GM23338 (cell line): ENCODE data around the gene KLHL4. TPM values are rescaled to one million over a fixed set of nuclear protein-coding genes. Genes with fewer than 3 reads are reported as not detected.
"Not testable (repeated sequence)": the region's sequence is repeated elsewhere in the genome, so short reads cannot be mapped to it uniquely, and the experiment has no call there.

ENCODE experiments used
- ATAC-seq: fragments of 200-7000 bp; cut with Tn5 transposase; 3 replicates; pipeline ENCODE4 v1.9.1; 2020
- DNase-seq: peaks from one replicate; pipeline ENCODE4 v3.0.0-alpha.2; 2015; ENCODE audit warnings: low spot score
- H2AFZ ChIP-seq: fragments of 200-600 bp; sonication (generic); 2 replicates; pipeline ENCODE4 v1.8.0; 2016; ENCODE audit warnings: antibody characterized with exemption, mild to moderate bottlenecking, moderate library complexity
- H3F3A ChIP-seq: fragments of 200-600 bp; sonication (generic); replicated peaks from 2 replicates; pipeline ENCODE4 v1.8.0; 2017; ENCODE audit warnings: antibody characterized with exemption, mixed run types, low read depth
- H3K27ac ChIP-seq: fragments of 200-600 bp; sonication (generic); 2 replicates; pipeline ENCODE4 v1.6.1; 2016; ENCODE audit warnings: low read depth
- H3K27me3 ChIP-seq: fragments of 200-600 bp; sonication (generic); 2 replicates; pipeline ENCODE4 v1.8.0; 2016; ENCODE audit warnings: mild to moderate bottlenecking, mixed run types, moderate library complexity; ENCODE audit not compliant: insufficient read depth
- H3K36me3 ChIP-seq: fragments of 200-600 bp; sonication (generic); 2 replicates; pipeline ENCODE4 v1.8.0; 2016; ENCODE audit warnings: mild to moderate bottlenecking; ENCODE audit not compliant: insufficient read depth
- H3K4me1 ChIP-seq: fragments of 200-600 bp; sonication (generic); 2 replicates; pipeline ENCODE4 v1.8.0; 2016; ENCODE audit warnings: mild to moderate bottlenecking, moderate library complexity; ENCODE audit not compliant: insufficient read depth
- H3K4me2 ChIP-seq: fragments of 200-600 bp; sonication (generic); 2 replicates; pipeline ENCODE4 v1.7.1; 2017; ENCODE audit warnings: mixed run types
- H3K4me3 ChIP-seq: fragments of 200-600 bp; sonication (generic); 2 replicates; pipeline ENCODE4 v1.6.1; 2016; ENCODE audit warnings: mixed run types
- H3K79me2 ChIP-seq: fragments of 200-600 bp; sonication (generic); replicated peaks from 2 replicates; pipeline ENCODE4 v1.8.0; 2017; ENCODE audit warnings: mild to moderate bottlenecking; ENCODE audit not compliant: insufficient read depth
- H3K9me2 ChIP-seq: fragments of 200-600 bp; sonication (generic); 2 replicates; pipeline ENCODE4 v1.8.0; 2017; ENCODE audit not compliant: insufficient read depth
- H4K20me1 ChIP-seq: fragments of 200-600 bp; sonication (generic); replicated peaks from 2 replicates; pipeline ENCODE4 v1.8.0; 2017; ENCODE audit warnings: mild to moderate bottlenecking; ENCODE audit not compliant: insufficient read depth
- H3K27ac Mint-ChIP-seq: 2 replicates; pipeline ENCODE4 v1.8.0; 2020; ENCODE audit warnings: inconsistent platforms, mild to moderate bottlenecking, moderate library complexity, mixed read lengths
- H3K27me3 Mint-ChIP-seq: 3 replicates; pipeline ENCODE4 v1.8.0; 2022; ENCODE audit warnings: low read depth, mild to moderate bottlenecking, moderate library complexity, mixed read lengths, inconsistent platforms; ENCODE audit not compliant: insufficient read depth, poor library complexity
- H3K36me3 Mint-ChIP-seq: 3 replicates; pipeline ENCODE4 v1.8.0; 2021; ENCODE audit warnings: low read depth, mild to moderate bottlenecking, inconsistent platforms, moderate library complexity, mixed read lengths
- H3K4me1 Mint-ChIP-seq: 3 replicates; pipeline ENCODE4 v1.8.0; 2020; ENCODE audit warnings: mild to moderate bottlenecking, inconsistent platforms, mixed read lengths
- H3K4me3 Mint-ChIP-seq: 3 replicates; pipeline ENCODE4 v1.8.0; 2021; ENCODE audit warnings: moderate library complexity, mild to moderate bottlenecking, inconsistent platforms, mixed read lengths
- H3K9me3 Mint-ChIP-seq: 3 replicates; pipeline ENCODE4 v1.8.0; 2020; ENCODE audit warnings: moderate library complexity, mild to moderate bottlenecking, inconsistent platforms, mixed read lengths
- CTCF ChIP-seq, 2 experiments: fragments of 200-600 bp in 1 of 2; sonication (generic) in 1 of 2; conservative IDR thresholded peaks; 2 replicates each; pipeline versions ENCODE4 v1.5.1 to v1.6.1; 2016 to 2017; ENCODE audit warnings: antibody characterized with exemption in 2 of 2, low read depth in 2 of 2, mild to moderate bottlenecking in 2 of 2, moderate library complexity in 1 of 2
- ETS1 ChIP-seq: IDR thresholded peaks from 2 replicates; pipeline ENCODE4 v1.6.1; 2016; ENCODE audit warnings: antibody characterized with exemption
- EZH2 ChIP-seq: fragments of 200-600 bp; sonication (generic); IDR thresholded peaks from one replicate; pipeline ENCODE4 v1.8.0; 2017; ENCODE audit warnings: antibody characterized with exemption, mild to moderate bottlenecking, low read depth; ENCODE audit not compliant: unreplicated experiment
- EZH2phosphoT487 ChIP-seq: fragments of 200-600 bp; sonication (generic); IDR thresholded peaks from one replicate; pipeline ENCODE4 v1.8.1; 2018; ENCODE audit warnings: antibody characterized with exemption; ENCODE audit not compliant: unreplicated experiment
- NANOG ChIP-seq: IDR thresholded peaks from 2 replicates; pipeline ENCODE4 v1.6.1; 2016; ENCODE audit warnings: antibody characterized with exemption, borderline replicate concordance
- POLR2AphosphoS5 ChIP-seq: IDR thresholded peaks from 2 replicates; pipeline ENCODE4 v1.6.1; 2016; ENCODE audit warnings: antibody characterized with exemption, low read depth
- REST ChIP-seq: IDR thresholded peaks from one replicate; pipeline ENCODE4 v1.6.1; 2018; ENCODE audit warnings: antibody characterized with exemption; ENCODE audit not compliant: unreplicated experiment
- STAT1 ChIP-seq: IDR thresholded peaks from one replicate; pipeline ENCODE4 v1.6.1; 2016; ENCODE audit warnings: antibody characterized with exemption; ENCODE audit not compliant: unreplicated experiment
- ZNF114 ChIP-seq: fragments of 250-450 bp; sonication (Bioruptor Pico); IDR thresholded peaks from 2 replicates; pipeline ENCODE4 v1.5.0; 2020; ENCODE audit warnings: mild to moderate bottlenecking, moderate library complexity
- polyA plus RNA-seq: library from polyadenylated mRNA; unstranded; fragments of >200 nt; fragmentation: Nextera tagmentation; extraction: Ambion mirVana; gene quantifications from 2 replicates; pipeline ENCODE4 v1.2.1, GENCODE V29; 2016
- total RNA-seq: library from RNA; depleted of rRNA; stranded (reverse); fragments of >200 nt; shearing (Covaris generic); gene quantifications from 2 replicates; pipeline ENCODE4 v1.2.3, GENCODE V29; 2014

KLHL4 gene
- total and polyA plus RNA-seq, 2 experiments from 2014 or later = 1.8 to 6.2 TPM

GRCh38 chrX:87688113-87688748 lies 170.6 kb downstream of the KLHL4 start:
- not testable (repeated sequence) for H3K27me3 Mint-ChIP-seq, H3K9me2 ChIP-seq, H3F3A ChIP-seq, H3K27me3 ChIP-seq, H3K4me1 ChIP-seq, H3K4me3 ChIP-seq, H2AFZ ChIP-seq, H3K36me3 ChIP-seq, H4K20me1 ChIP-seq
- Histone ChIP-seq H3K79me2 (peaks cover 20% of the 10 kb centered on the region), H3K4me2 (peak overlapping the region; percentile 20; the same call in 1 of the 2 replicates), H3K27ac (peak overlapping the region; percentile 99)
- TF ChIP-seq POLR2AphosphoS5 (peak; percentile 68), NANOG (peak; percentile 34; the same call in 1 of the 2 replicates)
- Mint-ChIP-seq H3K27ac (peak overlapping the region; percentile 97), H3K36me3 (peaks cover 58% of the 10 kb centered on the region), H3K9me3 (peaks cover 13% of the 10 kb centered on the region), H3K4me3 (0 out of 3 replicates have a peak overlapping the region, but pooled peaks have one; percentile 3), H3K4me1 (peaks cover 19% of the 10 kb centered on the region)
- DNase-seq (peak; percentile 37), ATAC-seq (peak; percentile 71)

GRCh38 chrX:87689218-87689617 lies 171.6 kb downstream of the KLHL4 start:
- not testable (repeated sequence) for H3K79me2 ChIP-seq, H3K9me2 ChIP-seq, H2AFZ ChIP-seq, H3F3A ChIP-seq, H3K4me3 Mint-ChIP-seq, H3K27me3 ChIP-seq, H3K4me1 ChIP-seq, DNase-seq, ATAC-seq, H3K36me3 ChIP-seq, H4K20me1 ChIP-seq, H3K4me2 ChIP-seq, H3K4me3 ChIP-seq, H3K27me3 Mint-ChIP-seq
- Mint-ChIP-seq H3K27ac (0 out of 2 replicates have a peak overlapping the region, but pooled peaks have one; percentile 23), H3K4me1 (peaks cover 19% of the 10 kb centered on the region), H3K9me3 (peaks cover 13% of the 10 kb centered on the region), H3K36me3 (peaks cover 48% of the 10 kb centered on the region)
- peak overlapping the region; percentile 94 for H3K27ac ChIP-seq

- Mint-ChIP-seq H3K4me3 (no peak overlapping the region), H3K36me3 (peaks cover 21% of the 10 kb centered on the region), H3K27me3 (peaks cover 2% of the 10 kb centered on the region), H3K27ac (no peak overlapping the region), H3K4me1 (peaks cover 7% of the 10 kb centered on the region), H3K9me3 (peaks cover 13% of the 10 kb centered on the region)
- no peaks in the 10 kb centered on the region for H3K27me3 ChIP-seq
- H3K36me3 ChIP-seq = no peaks in the 10 kb centered on the region
- no peak overlapping the region for H3K27ac ChIP-seq
- no peaks in the 10 kb centered on the region for H3F3A ChIP-seq
- no peaks in the 10 kb centered on the region for H3K4me1 ChIP-seq
- no peak for DNase-seq
- H3K79me2 ChIP-seq = no peaks in the 10 kb centered on the region
- no peak overlapping the region for H3K4me3 ChIP-seq
- ATAC-seq = no peak
- no peaks in the 10 kb centered on the region for H4K20me1 ChIP-seq
- H3K9me2 ChIP-seq = no peaks in the 10 kb centered on the region
- H2AFZ ChIP-seq = no peak overlapping the region
- no peak overlapping the region for H3K4me2 ChIP-seq
- no peak for TF ChIP-seq ZNF114 (CRISPR knock-in tag)
- no peak for TF ChIP-seq EZH2phosphoT487
- no peak for TF ChIP-seq STAT1
- TF ChIP-seq ETS1 = no peak
- TF ChIP-seq REST = no peak
- no peak for TF ChIP-seq CTCF (conservative IDR thresholded peaks at IDR 0.05; ENCODE audit: low read depth in 2 of 2)
- TF ChIP-seq EZH2 = no peak
These were observed 175.6 kb downstream of the KLHL4 start for GRCh38 chrX:87693204-87693603.
